OCI-LY3 (cell line): ENCODE measurements around the gene ATF7IP2.

Experiments used
- H2AFZ ChIP-seq: fragments of 200-600, 300-600 bp; shearing (Covaris generic); 2 replicates; pipeline ENCODE4 v1.6.0; 2014; ENCODE audit warnings: antibody characterized with exemption, low read depth, low read length
- H3K27ac ChIP-seq: fragments of 200-600, 300-600 bp; sonication (generic); 2 replicates; pipeline ENCODE4 v1.5.1; 2014; ENCODE audit warnings: mild to moderate bottlenecking, low read length, moderate library complexity, mixed read lengths
- H3K27me3 ChIP-seq: fragments of 200-600, 300-600 bp; sonication (generic); 2 replicates; pipeline ENCODE4 v1.6.1; 2014; ENCODE audit warnings: low read depth, low read length, mixed read lengths
- H3K36me3 ChIP-seq: fragments of 200-600, 300-600 bp; sonication (generic); replicated peaks from 2 replicates; pipeline ENCODE3; 2014; ENCODE audit warnings: low read depth, low read length, mixed read lengths
- H3K4me1 ChIP-seq: fragments of 300-600, 200-600 bp; sonication (generic); 2 replicates; pipeline ENCODE4 v1.6.1; 2014; ENCODE audit warnings: low read length, mixed read lengths
- H3K4me2 ChIP-seq: fragments of 200-600, 300-600 bp; sonication (generic); 2 replicates; pipeline ENCODE4 v1.6.1; 2014; ENCODE audit warnings: low read length, mixed read lengths
- H3K4me3 ChIP-seq: fragments of 300-600, 200-600 bp; sonication (generic); 2 replicates; pipeline ENCODE4 v1.5.1; 2014; ENCODE audit warnings: antibody characterized with exemption, mild to moderate bottlenecking, low read length, moderate library complexity
- H3K79me2 ChIP-seq: fragments of 300-600, 200-600 bp; shearing (Covaris generic); 2 replicates; pipeline ENCODE4 v1.6.1; 2014; ENCODE audit warnings: mild to moderate bottlenecking, low read length, mixed read lengths
- H3K9ac ChIP-seq: fragments of 300-600, 200-600 bp; shearing (Covaris generic); 2 replicates; pipeline ENCODE4 v1.6.0; 2014; ENCODE audit warnings: mild to moderate bottlenecking, low read length, moderate library complexity
- H3K9me3 ChIP-seq: fragments of 200-600, 300-600 bp; shearing (Covaris generic); 2 replicates; pipeline ENCODE4 v1.6.1; 2014; ENCODE audit warnings: low read length, mixed read lengths; ENCODE audit not compliant: insufficient read depth
- H4K20me1 ChIP-seq: fragments of 200-600, 300-600 bp; sonication (generic); 2 replicates; pipeline ENCODE4 v1.6.1; 2016; ENCODE audit warnings: low read length, mixed read lengths; ENCODE audit not compliant: insufficient read depth
- CTCF ChIP-seq: fragments of 200-600, 300-600 bp; sonication (generic); IDR thresholded peaks from 2 replicates; pipeline ENCODE4 v1.5.1; 2014; ENCODE audit warnings: antibody characterized with exemption, low read length, low read depth
- EZH2phosphoT487 ChIP-seq: fragments of 200-600 bp; shearing (Covaris generic); IDR thresholded peaks from 2 replicates; pipeline ENCODE4 v1.6.1; 2018; ENCODE audit warnings: antibody characterized with exemption, mixed run types, low read depth

ATF7IP2 gene

DNA sequence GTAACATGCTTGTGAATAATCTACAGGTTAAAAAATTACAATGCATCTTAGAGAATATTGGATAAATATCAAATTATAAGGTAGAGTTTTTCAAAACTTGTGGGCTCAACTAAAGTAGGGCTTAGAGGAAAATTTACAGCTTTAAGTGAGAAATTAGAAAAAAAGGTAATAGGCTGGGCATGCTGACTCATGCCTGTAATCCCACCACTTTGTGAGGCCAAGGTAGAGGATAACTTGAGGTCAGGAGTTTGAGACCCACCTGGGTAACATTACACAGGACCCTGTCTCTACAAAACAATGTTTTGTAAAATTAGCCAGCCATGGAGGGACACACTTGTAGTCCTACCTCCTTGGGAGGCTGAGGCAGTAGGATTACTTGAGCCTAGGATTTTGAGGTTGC lies 4.5 kb downstream of the ATF7IP2 start:
- no peak overlapping the region for H3K4me3 ChIP-seq
- peaks cover 37% of the 10 kb centered on the region for H3K36me3 ChIP-seq
- H3K27me3 ChIP-seq, result no peaks in the 10 kb centered on the region
- no peak overlapping the region for H2AFZ ChIP-seq
- H4K20me1 ChIP-seq, result 0 out of 2 replicates have a peak, but pooled peaks cover 3% of the 10 kb centered on the region
- H3K4me2 ChIP-seq, result no peak overlapping the region
- H3K4me1 ChIP-seq, result peaks cover 8% of the 10 kb centered on the region
- TF ChIP-seq EZH2phosphoT487 (no peak), CTCF (no peak)
- H3K9ac ChIP-seq, result no peak overlapping the region
- H3K27ac ChIP-seq, result no peak overlapping the region
- H3K9me3 ChIP-seq, result 0 out of 2 replicates have a peak, but pooled peaks cover 4% of the 10 kb centered on the region
- H3K79me2 ChIP-seq, result peaks cover 40% of the 10 kb centered on the region

DNA sequence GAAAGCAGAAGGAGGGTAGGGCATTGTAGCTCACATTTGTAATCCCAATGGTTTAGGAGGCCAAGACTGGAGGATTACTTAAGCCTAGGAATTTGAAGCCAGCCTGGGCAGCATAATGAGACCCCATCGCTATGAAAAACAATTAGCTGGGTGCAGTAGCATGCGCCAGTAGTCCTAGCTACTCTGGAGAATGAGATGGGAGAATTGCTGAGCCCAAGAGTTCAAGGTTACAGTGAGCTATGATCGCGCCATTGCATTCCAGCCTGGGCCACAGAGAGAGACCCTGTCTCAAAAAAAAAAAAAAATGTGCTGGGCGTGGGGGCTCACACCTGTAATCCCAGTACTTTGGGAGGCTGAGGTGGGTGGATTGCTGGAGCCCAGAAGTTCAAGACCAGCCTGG lies 5.0 kb downstream of the ATF7IP2 start:
- Histone ChIP-seq H3K4me3 (no peak overlapping the region), H3K9ac (no peak overlapping the region), H3K4me2 (no peak overlapping the region), H3K79me2 (peaks cover 40% of the 10 kb centered on the region), H3K36me3 (peaks cover 41% of the 10 kb centered on the region), H4K20me1 (0 out of 2 replicates have a peak, but pooled peaks cover 3% of the 10 kb centered on the region), H3K9me3 (0 out of 2 replicates have a peak, but pooled peaks cover 4% of the 10 kb centered on the region), H3K27me3 (no peaks in the 10 kb centered on the region), H3K4me1 (peaks cover 8% of the 10 kb centered on the region), H2AFZ (no peak overlapping the region), H3K27ac (no peak overlapping the region)
- TF ChIP-seq EZH2phosphoT487 (no peak), CTCF (no peak)

DNA sequence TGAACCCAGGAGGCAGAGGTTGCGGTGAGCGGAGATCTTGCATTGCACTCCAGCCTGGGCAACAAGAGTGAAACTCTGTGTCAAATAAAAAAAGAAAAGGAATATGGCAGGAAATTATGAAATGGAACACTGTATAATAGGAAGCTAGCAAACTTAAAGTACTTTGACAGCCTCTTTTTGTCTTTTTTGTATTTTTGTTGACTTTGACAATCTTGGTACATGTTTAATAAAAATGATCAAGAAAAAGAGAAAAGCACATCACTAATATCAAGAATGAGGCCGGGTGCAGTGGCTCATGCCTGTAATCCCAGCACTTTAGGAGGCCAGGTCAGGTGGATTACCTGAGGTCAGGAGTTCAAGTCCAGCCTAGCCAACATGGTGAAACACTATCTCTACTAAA lies 5.5 kb downstream of the ATF7IP2 start:
- H3K4me2 ChIP-seq, result no peak overlapping the region
- 0 out of 2 replicates have a peak, but pooled peaks cover 4% of the 10 kb centered on the region for H3K9me3 ChIP-seq
- H3K4me3 ChIP-seq, result no peak overlapping the region
- peaks cover 38% of the 10 kb centered on the region for H3K79me2 ChIP-seq
- H3K4me1 ChIP-seq, result peaks cover 8% of the 10 kb centered on the region
- no peaks in the 10 kb centered on the region for H3K27me3 ChIP-seq
- no peak overlapping the region for H2AFZ ChIP-seq
- H3K9ac ChIP-seq, result no peak overlapping the region
- no peak overlapping the region for H3K27ac ChIP-seq
- TF ChIP-seq EZH2phosphoT487 (no peak), CTCF (no peak)
- H3K36me3 ChIP-seq, result peaks cover 42% of the 10 kb centered on the region
- H4K20me1 ChIP-seq, result 0 out of 2 replicates have a peak, but pooled peaks cover 3% of the 10 kb centered on the region

DNA sequence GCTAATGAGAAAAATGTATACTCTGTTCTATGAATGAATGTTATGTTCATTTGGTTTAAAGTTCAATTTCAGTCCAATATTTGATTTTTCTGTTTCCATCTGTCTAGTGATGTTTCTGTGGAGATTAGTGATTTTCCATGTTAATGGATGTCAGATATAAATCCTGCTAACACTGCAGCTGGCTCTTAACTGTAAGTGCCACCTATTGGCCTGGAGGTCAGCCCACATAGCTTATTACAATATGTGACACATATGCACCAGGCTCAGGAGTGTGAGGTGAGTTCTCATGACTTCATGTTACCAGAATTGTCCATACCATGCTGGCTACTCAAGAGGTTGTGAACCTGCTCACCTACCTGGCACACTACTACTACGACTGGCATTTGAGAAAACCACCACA lies 17.1 kb downstream of the ATF7IP2 start:
- peaks cover 61% of the 10 kb centered on the region for H3K36me3 ChIP-seq
- H3K27me3 ChIP-seq, result no peaks in the 10 kb centered on the region
- peaks cover 7% of the 10 kb centered on the region; the same call in 1 of the 2 replicates for H3K9me3 ChIP-seq
- peaks cover 46% of the 10 kb centered on the region for H3K79me2 ChIP-seq
- no peak overlapping the region for H3K9ac ChIP-seq
- TF ChIP-seq EZH2phosphoT487 (no peak), CTCF (no peak)
- no peaks in the 10 kb centered on the region for H3K4me1 ChIP-seq
- H3K4me2 ChIP-seq, result no peak overlapping the region
- no peak overlapping the region for H3K27ac ChIP-seq
- no peak overlapping the region for H2AFZ ChIP-seq
- H3K4me3 ChIP-seq, result no peak overlapping the region
- H4K20me1 ChIP-seq, result no peaks in the 10 kb centered on the region
